PC-9 (cell line): ENCODE measurements around the gene CD81. TPM values are rescaled to one million over a fixed set of nuclear protein-coding genes. Genes with fewer than 3 reads are reported as not detected.

ENCODE experiments used
- BruUV-seq: library from RNA; stranded (reverse); fragments of 400-500 nt; replicated peaks from 2 replicates; lab custom pipeline; 2021; lab: Mats Ljungman, UMichigan
- CTCF ChIA-PET: fragments of 300-600 bp; sonication (Branson Sonifier 250); formaldehyde crosslinking; loops from one replicate; lab custom pipeline; 2022; ENCODE audit warnings: antibody characterized with exemption; lab: Charles Lee
- POLR2A ChIA-PET: fragments of 300-600 bp; sonication (Branson Sonifier 250); formaldehyde crosslinking; loops from one replicate; lab custom pipeline; 2022; ENCODE audit warnings: antibody characterized with exemption; ENCODE audit not compliant: unreplicated experiment; lab: Charles Lee
- DNase-seq, 2 experiments: peaks; one replicate each; pipeline versions ENCODE4 v3.0.0 to v3.0.0-alpha.2; 2015 to 2022; ENCODE audit warnings: mixed read lengths in 1 of 2
- H2AFZ ChIP-seq: fragments of 200-600 bp; sonication (generic); 2 replicates; pipeline ENCODE4 v1.8.1; 2017; ENCODE audit warnings: antibody characterized with exemption
- H3F3A ChIP-seq: fragments of 200-600 bp; sonication (generic); 2 replicates; pipeline ENCODE4 v1.8.1; 2017; ENCODE audit warnings: antibody characterized with exemption, mild to moderate bottlenecking, low read depth; ENCODE audit not compliant: insufficient read depth
- H3K27ac ChIP-seq: fragments of 200-600 bp; sonication (generic); 2 replicates; pipeline ENCODE4 v1.6.1; 2016; ENCODE audit warnings: mixed run types
- H3K27me3 ChIP-seq: fragments of 200-600 bp; sonication (generic); 2 replicates; pipeline ENCODE4 v1.6.1; 2016; ENCODE audit warnings: low read depth, mixed run types; ENCODE audit not compliant: insufficient read depth
- H3K36me3 ChIP-seq: fragments of 200-600 bp; sonication (generic); 2 replicates; pipeline ENCODE4 v1.6.1; 2016; ENCODE audit warnings: low read depth, mixed run types
- H3K4me1 ChIP-seq: fragments of 200-600 bp; sonication (generic); replicated peaks from 2 replicates; pipeline ENCODE4 v1.6.1; 2016; ENCODE audit warnings: mixed run types; ENCODE audit not compliant: insufficient read depth
- H3K4me2 ChIP-seq: fragments of 200-600 bp; sonication (generic); 2 replicates; pipeline ENCODE4 v1.6.1; 2017; ENCODE audit warnings: mixed run types
- H3K4me3 ChIP-seq: fragments of 200-600 bp; sonication (generic); 2 replicates; pipeline ENCODE4 v1.6.1; 2016; ENCODE audit warnings: mixed run types
- H3K79me2 ChIP-seq: fragments of 200-600 bp; sonication (generic); 2 replicates; pipeline ENCODE4 v1.6.1; 2017; ENCODE audit warnings: low read depth, mixed run types
- H3K9me2 ChIP-seq: fragments of 200-600 bp; sonication (generic); 2 replicates; pipeline ENCODE4 v1.8.1; 2017; ENCODE audit warnings: mild to moderate bottlenecking; ENCODE audit not compliant: insufficient read depth
- H3K9me3 ChIP-seq: fragments of 200-600 bp; sonication (generic); 2 replicates; pipeline ENCODE4 v1.8.1; 2016; ENCODE audit warnings: low read depth; ENCODE audit not compliant: insufficient read depth
- H4K20me1 ChIP-seq: fragments of 200-600 bp; sonication (generic); 2 replicates; pipeline ENCODE4 v1.8.1; 2017; ENCODE audit not compliant: insufficient read depth
- CTCF ChIP-seq: fragments of 200-600 bp; sonication (generic); conservative IDR thresholded peaks from 2 replicates; pipeline ENCODE4 v1.6.1; 2017; ENCODE audit warnings: mixed run types, antibody characterized with exemption, mild to moderate bottlenecking, moderate library complexity
- EZH2 ChIP-seq: fragments of 200-600 bp; sonication (generic); IDR thresholded peaks from 2 replicates; pipeline ENCODE4 v1.8.0; 2017; ENCODE audit warnings: antibody characterized with exemption, low read depth
- intact Hi-C: fragments of 100-400 bp; cut with micrococcal nuclease; formaldehyde crosslinking; loops from one replicate; pipeline ENCODE4 v1.10.0; 2022; ENCODE audit not compliant: unreplicated experiment
- total RNA-seq: library from RNA; stranded (reverse); gene quantifications from 2 replicates; pipeline ENCODE4 v1.2.3, GENCODE V29; 2021

Gene CD81
- total RNA-seq, 1 experiment from 2014 or later: 180 TPM

- Histone ChIP-seq H3K36me3 (no peaks in the 10 kb centered on the region), H3K4me2 (no peak overlapping the region), H3K9me2 (no peaks in the 10 kb centered on the region), H3K27me3 (peaks cover 26% of the 10 kb centered on the region), H4K20me1 (no peaks in the 10 kb centered on the region), H3K4me1 (no peaks in the 10 kb centered on the region), H2AFZ (no peak overlapping the region), H3K27ac (no peak overlapping the region), H3K4me3 (no peak overlapping the region), H3K9me3 (no peaks in the 10 kb centered on the region), H3F3A (no peaks in the 10 kb centered on the region), H3K79me2 (no peaks in the 10 kb centered on the region)
- BruUV-seq: no TSS peak
- POLR2A ChIA-PET: no interaction called here
- intact Hi-C loops: no loop called here
- CTCF ChIA-PET: no interaction called here
- DNase-seq: no peak
- TF ChIP-seq CTCF: no peak
- TF ChIP-seq EZH2: no peak
Observed at GRCh38 chr11:2443406-2443805, 66.3 kb downstream of the CD81 start.

- no peak for TF ChIP-seq CTCF
- no peak for TF ChIP-seq EZH2
- intact Hi-C loops: no loop called here
- Histone ChIP-seq H2AFZ (no peak within 1 kb of the TSS), H3K4me1 (no peaks in the 10 kb centered on the region), H3K36me3 (no peaks in the 10 kb centered on the region), H3K4me2 (no peak within 1 kb of the TSS), H3K27ac (no peak within 1 kb of the TSS), H3K4me3 (no peak within 1 kb of the TSS), H3K27me3 (peaks cover 31% of the 10 kb centered on the region), H3F3A (no peaks in the 10 kb centered on the region), H3K9me3 (no peaks in the 10 kb centered on the region), H3K9me2 (no peaks in the 10 kb centered on the region), H3K79me2 (no peaks in the 10 kb centered on the region), H4K20me1 (no peaks in the 10 kb centered on the region)
- ChIA-PET CTCF (no interaction called here), POLR2A (no interaction called here)
- no peak for DNase-seq
- BruUV-seq: no TSS peak
Observed at GRCh38 chr11:2443881-2444820, 67.0 kb downstream of the CD81 start, which contains the start of gene TRPM5. TSS of gene TRPM5 (minus strand) at chr11:2444514. CDS start at chr11:2423036, 21,478 bp downstream.

GRCh38 chr11:2444821-2445745, 68.0 kb downstream of the CD81 start, which contains the start of gene KCNQ1:
TSS of gene KCNQ1 (plus strand) at chr11:2445008. CDS start at chr11:2445099, 91 bp downstream.
- H3K4me3 ChIP-seq: no peak within 1 kb of the TSS
- no peak for TF ChIP-seq CTCF
- no peak for TF ChIP-seq EZH2

More at GRCh38 chr11:2444821-2445745, 68.0 kb downstream of the CD81 start, which contains the start of gene KCNQ1:
- Histone ChIP-seq H3K4me2 (no peak within 1 kb of the TSS), H3K9me3 (no peaks in the 10 kb centered on the region), H3K79me2 (no peaks in the 10 kb centered on the region), H2AFZ (no peak within 1 kb of the TSS), H3K4me1 (no peaks in the 10 kb centered on the region), H3K9me2 (no peaks in the 10 kb centered on the region), H3K36me3 (no peaks in the 10 kb centered on the region), H3K27ac (no peak within 1 kb of the TSS), H3F3A (no peaks in the 10 kb centered on the region), H4K20me1 (no peaks in the 10 kb centered on the region), H3K27me3 (peaks cover 37% of the 10 kb centered on the region)
- ChIA-PET CTCF (no interaction called here), POLR2A (no interaction called here)
- DNase-seq: peak in 1 of 2 experiments; percentile 32
- intact Hi-C loops: no loop called here
- no TSS peak for BruUV-seq
